Fibroblast of mammary gland (primary cell): ENCODE data around the gene AMACR.
"Not testable (repeated sequence)": the region's sequence is repeated elsewhere in the genome, so short reads cannot be mapped to it uniquely, and the experiment has no call there.

Experiments
- DNase-seq: peaks from one replicate; pipeline ENCODE4 v3.0.0-alpha.2; 2010; ENCODE audit warnings: low read depth
- H3K4me3 ChIP-seq: 2 replicates; pipeline ENCODE4 v1.5.1; 2011; ENCODE audit warnings: low read depth, mild to moderate bottlenecking, low read length, moderate library complexity; ENCODE audit not compliant: control insufficient read depth
- CTCF ChIP-seq: conservative IDR thresholded peaks from 2 replicates; pipeline ENCODE4 v1.5.1; 2011; ENCODE audit warnings: low read depth, low read length, inconsistent platforms; ENCODE audit not compliant: control insufficient read depth, insufficient read depth

The AMACR gene

GRCh38 chr5:34038390-34038789, 30.5 kb upstream of the AMACR start:
- TF ChIP-seq CTCF = no peak
- no peak overlapping the region for H3K4me3 ChIP-seq
- no peak for DNase-seq

GRCh38 chr5:34037726-34038125, 29.9 kb upstream of the AMACR start:
- no peak for TF ChIP-seq CTCF
- no peak for DNase-seq
- H3K4me3 ChIP-seq = no peak overlapping the region

GRCh38 chr5:34035756-34036155, 27.9 kb upstream of the AMACR start:
- no peak for TF ChIP-seq CTCF
- H3K4me3 ChIP-seq = no peak overlapping the region
- DNase-seq = no peak

- no peak for DNase-seq
- H3K4me3 ChIP-seq = no peak overlapping the region
- TF ChIP-seq CTCF = no peak
Measured at GRCh38 chr5:34034534-34035327, 26.9 kb upstream of the AMACR start.

GRCh38 chr5:34031966-34032365, 24.1 kb upstream of the AMACR start:
- H3K4me3 ChIP-seq = no peak overlapping the region
- DNase-seq = no peak
- TF ChIP-seq CTCF = no peak

GRCh38 chr5:34031117-34031516, 23.3 kb upstream of the AMACR start:
- no peak for TF ChIP-seq CTCF
- no peak for DNase-seq
- no peak overlapping the region for H3K4me3 ChIP-seq

- not testable (repeated sequence) for H3K4me3 ChIP-seq, DNase-seq
Measured at GRCh38 chr5:34030585-34030984, 22.7 kb upstream of the AMACR start.
